Stimulated activated naive CD8-positive, alpha-beta T cell treated with anti-CD3 and anti-CD28 coated beads, Interleukin-15, Interleukin-2, amounts not matched to agents 100 U/mL and 50 U/mL, for 24 hours (primary cell): ENCODE measurements around the gene CYP4F3.
"Not testable (repeated sequence)": the region's sequence is repeated elsewhere in the genome, so short reads cannot be mapped to it uniquely, and the experiment has no call there.

Experiments
- ATAC-seq: fragments of 150-1000 bp; cut with Tn5 transposase; one replicate; pipeline ENCODE4 v1.10.0; 2021
- DNase-seq: peaks from one replicate; pipeline ENCODE4 v3.0.0; 2021

Gene CYP4F3

GRCh38 chr19:15640294-15640903 lies at the start of gene CYP4F3:
CYP4F3 (plus strand) TSS chr19:15640897; CDS start chr19:15641416, 519 bp downstream.
- ATAC-seq (peak; percentile 12), DNase-seq (no peak)

GRCh38 chr19:15591796-15592195 lies 48.9 kb upstream of the CYP4F3 start:
- no peak for DNase-seq
- no peak for ATAC-seq

GRCh38 chr19:15592506-15592905 lies 48.2 kb upstream of the CYP4F3 start:
- ATAC-seq, DNase-seq: not testable (repeated sequence)

GRCh38 chr19:15593766-15594165 lies 46.9 kb upstream of the CYP4F3 start:
- not testable (repeated sequence) for DNase-seq, ATAC-seq

GRCh38 chr19:15595069-15595468 lies 45.6 kb upstream of the CYP4F3 start:
- no peak for ATAC-seq
- no peak for DNase-seq

GRCh38 chr19:15607978-15608925 lies 32.4 kb upstream of the CYP4F3 start:
- ATAC-seq, DNase-seq: not testable (repeated sequence)

- ATAC-seq (no peak), DNase-seq (no peak)
Measured at GRCh38 chr19:15609261-15609660, 31.4 kb upstream of the CYP4F3 start.

- ATAC-seq: no peak
Measured at GRCh38 chr19:15612342-15612741, 28.4 kb upstream of the CYP4F3 start.

GRCh38 chr19:15613338-15613737 lies 27.4 kb upstream of the CYP4F3 start:
- no peak for DNase-seq
- no peak for ATAC-seq

More at GRCh38 chr19:15612342-15612741, 28.4 kb upstream of the CYP4F3 start:
- no peak for DNase-seq

GRCh38 chr19:15614507-15615379 lies 26.0 kb upstream of the CYP4F3 start, which contains the start of gene CYP4F8:
CYP4F8 (plus strand) TSS chr19:15615218; CDS start chr19:15615617, 399 bp downstream.
- DNase-seq (no peak), ATAC-seq (no peak)

- no peak for ATAC-seq
- DNase-seq: no peak
Measured at GRCh38 chr19:15615526-15615925, 25.2 kb upstream of the CYP4F3 start.

- DNase-seq: no peak
- no peak for ATAC-seq
Measured at GRCh38 chr19:15616183-15616582, 24.5 kb upstream of the CYP4F3 start.

GRCh38 chr19:15616627-15617270 lies 23.9 kb upstream of the CYP4F3 start:
- DNase-seq: no peak
- ATAC-seq: no peak

- DNase-seq: no peak
- ATAC-seq: no peak
Measured at GRCh38 chr19:15618321-15618720, 22.4 kb upstream of the CYP4F3 start.

GRCh38 chr19:15621801-15622200 lies 18.9 kb upstream of the CYP4F3 start:
- DNase-seq (no peak), ATAC-seq (no peak)

- no peak for ATAC-seq
Measured at GRCh38 chr19:15622991-15623390, 17.7 kb upstream of the CYP4F3 start.

GRCh38 chr19:15623711-15624318 lies 16.9 kb upstream of the CYP4F3 start:
- DNase-seq: peak; percentile 9
- no peak for ATAC-seq

More at GRCh38 chr19:15622991-15623390, 17.7 kb upstream of the CYP4F3 start:
- no peak for DNase-seq

- DNase-seq (no peak), ATAC-seq (no peak)
Measured at GRCh38 chr19:15628236-15629002, 12.3 kb upstream of the CYP4F3 start.

GRCh38 chr19:15629003-15629880 lies 11.5 kb upstream of the CYP4F3 start:
- peak; percentile 91 for DNase-seq
- ATAC-seq: peak; percentile 65
